Measurements from ENCODE around the gene NXT2.

NXT2 gene

DNA sequence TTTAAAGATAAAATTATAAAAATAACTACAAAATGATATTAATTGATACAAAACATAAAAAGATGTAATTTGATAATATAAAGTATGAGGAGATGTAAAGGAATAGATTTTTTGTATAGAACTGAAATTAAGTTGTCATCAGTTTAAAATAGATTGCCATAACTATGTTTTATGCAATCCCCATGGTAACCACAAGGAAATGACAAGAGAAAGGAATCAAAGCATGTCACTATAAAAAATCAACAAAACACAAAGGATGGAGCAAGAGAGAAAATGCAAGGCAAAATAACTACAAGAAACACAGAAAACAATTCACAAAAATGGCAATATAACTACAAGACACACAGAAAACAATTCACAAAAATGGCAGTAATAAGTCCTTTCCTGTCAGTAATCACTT lies 27.7 kb upstream of the NXT2 start:
- no peaks in the 10 kb centered on the region for H3K36me3 ChIP-seq
- no peak overlapping the region for H3K4me3 ChIP-seq (ENCODE audit: low read depth, low read length)
- H3K9me3 ChIP-seq (ENCODE audit: severe bottlenecking), result no peaks in the 10 kb centered on the region
- no peak overlapping the region for H3K27ac ChIP-seq
- H3K27me3 ChIP-seq (ENCODE audit: insufficient read depth, low read depth, severe bottlenecking), result peaks cover 39% of the 10 kb centered on the region
- no peak for DNase-seq
- TF ChIP-seq, protein P1, sequence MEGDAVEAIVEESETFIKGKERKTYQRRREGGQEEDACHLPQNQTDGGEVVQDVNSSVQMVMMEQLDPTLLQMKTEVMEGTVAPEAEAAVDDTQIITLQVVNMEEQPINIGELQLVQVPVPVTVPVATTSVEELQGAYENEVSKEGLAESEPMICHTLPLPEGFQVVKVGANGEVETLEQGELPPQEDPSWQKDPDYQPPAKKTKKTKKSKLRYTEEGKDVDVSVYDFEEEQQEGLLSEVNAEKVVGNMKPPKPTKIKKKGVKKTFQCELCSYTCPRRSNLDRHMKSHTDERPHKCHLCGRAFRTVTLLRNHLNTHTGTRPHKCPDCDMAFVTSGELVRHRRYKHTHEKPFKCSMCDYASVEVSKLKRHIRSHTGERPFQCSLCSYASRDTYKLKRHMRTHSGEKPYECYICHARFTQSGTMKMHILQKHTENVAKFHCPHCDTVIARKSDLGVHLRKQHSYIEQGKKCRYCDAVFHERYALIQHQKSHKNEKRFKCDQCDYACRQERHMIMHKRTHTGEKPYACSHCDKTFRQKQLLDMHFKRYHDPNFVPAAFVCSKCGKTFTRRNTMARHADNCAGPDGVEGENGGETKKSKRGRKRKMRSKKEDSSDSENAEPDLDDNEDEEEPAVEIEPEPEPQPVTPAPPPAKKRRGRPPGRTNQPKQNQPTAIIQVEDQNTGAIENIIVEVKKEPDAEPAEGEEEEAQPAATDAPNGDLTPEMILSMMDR (IDR thresholded peaks at IDR 0.05; ENCODE audit: low read depth, low read length), result no peak

DNA sequence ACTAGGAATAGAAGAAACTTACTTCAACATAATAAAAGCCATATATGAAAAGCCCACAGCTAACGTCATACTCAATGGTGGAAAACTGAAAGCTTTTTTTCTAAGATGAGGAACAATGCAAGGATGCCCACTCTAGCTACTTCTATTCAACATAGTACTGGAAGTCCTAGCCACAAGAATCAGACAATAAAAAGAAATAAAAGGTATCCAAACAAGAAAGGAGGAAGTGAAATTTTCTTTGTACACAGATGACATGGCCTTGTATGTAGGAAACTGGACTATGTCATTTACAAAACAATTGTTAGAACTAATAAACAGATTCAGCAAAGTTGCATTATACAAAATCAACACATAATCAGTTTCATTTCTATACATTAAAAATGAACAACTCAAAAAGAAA lies 25.5 kb upstream of the NXT2 start:
- Histone ChIP-seq H3K9me3 (ENCODE audit: severe bottlenecking) (no peaks in the 10 kb centered on the region), H3K27me3 (ENCODE audit: insufficient read depth, low read depth, severe bottlenecking) (peaks cover 45% of the 10 kb centered on the region), H3K27ac (no peak overlapping the region), H3K4me3 (ENCODE audit: low read depth, low read length) (no peak overlapping the region), H3K36me3 (no peaks in the 10 kb centered on the region)
- no peak for DNase-seq
- TF ChIP-seq, protein P1 (IDR thresholded peaks at IDR 0.05; ENCODE audit: low read depth, low read length), result no peak

DNA sequence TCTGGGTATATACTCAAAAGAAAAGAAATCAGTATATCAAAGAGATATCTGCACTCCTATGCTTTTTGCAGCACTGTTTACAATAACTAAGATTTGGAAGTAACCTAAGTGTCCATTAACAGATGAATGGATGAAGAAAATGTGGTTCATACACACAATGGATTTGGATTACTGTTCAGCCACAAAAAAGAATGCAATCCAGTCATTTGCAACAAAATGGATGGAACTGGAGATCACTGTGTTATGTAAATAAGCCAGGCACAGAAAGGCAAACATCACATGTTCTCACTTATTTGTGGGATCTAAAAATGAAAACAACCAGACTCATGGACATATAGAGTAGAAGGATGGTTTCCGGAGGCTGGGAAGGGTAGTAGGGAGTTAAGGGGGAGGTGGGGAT lies 17.6 kb upstream of the NXT2 start:
- H3K36me3 ChIP-seq, result no peaks in the 10 kb centered on the region
- no peak overlapping the region for H3K27ac ChIP-seq
- TF ChIP-seq, protein P1 (IDR thresholded peaks at IDR 0.05; ENCODE audit: low read depth, low read length), result no peak
- no peaks in the 10 kb centered on the region for H3K9me3 ChIP-seq (ENCODE audit: severe bottlenecking)
- peaks cover 30% of the 10 kb centered on the region for H3K27me3 ChIP-seq (ENCODE audit: insufficient read depth, low read depth, severe bottlenecking)
- DNase-seq, result no peak
- no peak overlapping the region for H3K4me3 ChIP-seq (ENCODE audit: low read depth, low read length)

- DNase-seq, result no peak
- H3K4me3 ChIP-seq (ENCODE audit: low read depth, low read length), result no peak overlapping the region
- H3K27me3 ChIP-seq (ENCODE audit: insufficient read depth, low read depth, severe bottlenecking), result peaks cover 36% of the 10 kb centered on the region
- H3K9me3 ChIP-seq (ENCODE audit: severe bottlenecking), result peaks cover 11% of the 10 kb centered on the region
- TF ChIP-seq, protein P1 (IDR thresholded peaks at IDR 0.05; ENCODE audit: low read depth, low read length), result no peak
- no peak overlapping the region for H3K27ac ChIP-seq
- no peaks in the 10 kb centered on the region for H3K36me3 ChIP-seq
Observed at GRCh38 chrX:109533005-109533404, 3.6 kb upstream of the NXT2 start.

- Histone ChIP-seq H3K27me3 (ENCODE audit: insufficient read depth, low read depth, severe bottlenecking) (peaks cover 36% of the 10 kb centered on the region), H3K9me3 (ENCODE audit: severe bottlenecking) (peaks cover 11% of the 10 kb centered on the region), H3K27ac (no peak overlapping the region), H3K4me3 (ENCODE audit: low read depth, low read length) (no peak overlapping the region), H3K36me3 (no peaks in the 10 kb centered on the region)
- DNase-seq, result no peak
- TF ChIP-seq, protein P1 (IDR thresholded peaks at IDR 0.05; ENCODE audit: low read depth, low read length), result no peak
Observed at GRCh38 chrX:109533631-109534030, 3.0 kb upstream of the NXT2 start.

DNA sequence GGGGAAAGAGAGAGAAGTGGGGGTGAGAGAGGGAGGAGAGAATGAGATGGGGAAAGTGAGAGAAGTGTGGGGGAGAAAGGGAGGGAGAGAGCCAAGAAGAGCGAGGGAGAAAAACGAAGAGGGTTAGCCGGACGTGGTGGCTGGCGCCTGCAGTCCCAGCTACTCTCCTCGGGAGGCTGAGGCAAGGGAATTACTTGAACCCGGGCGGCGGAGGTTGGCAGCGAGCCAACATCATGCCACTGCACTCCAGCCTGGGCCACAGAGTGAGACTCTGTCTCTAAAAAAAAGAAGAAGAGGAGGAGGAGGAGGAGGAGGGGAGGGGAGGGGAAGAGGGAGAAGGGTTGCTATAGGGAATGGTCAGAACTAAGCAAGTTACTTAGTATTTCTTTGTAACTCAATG lies 1.7 kb upstream of the NXT2 start:
- TF ChIP-seq, protein P1 (IDR thresholded peaks at IDR 0.05; ENCODE audit: low read depth, low read length), result no peak

More for the DNA sequence above, 1.7 kb upstream of the NXT2 start:
- H3K27me3 ChIP-seq (ENCODE audit: insufficient read depth, low read depth, severe bottlenecking), result peaks cover 35% of the 10 kb centered on the region
- no peaks in the 10 kb centered on the region for H3K36me3 ChIP-seq
- peaks cover 17% of the 10 kb centered on the region for H3K9me3 ChIP-seq (ENCODE audit: severe bottlenecking)
- no peak overlapping the region for H3K27ac ChIP-seq
- no peak for DNase-seq
- H3K4me3 ChIP-seq (ENCODE audit: low read depth, low read length), result no peak overlapping the region

All from WERI-Rb-1 (cell line).